Memory B cell (primary cell): ENCODE results near the gene MYF6.

Experiments used
- ATAC-seq: fragments of 150-1000 bp; cut with Tn5 transposase; 2 replicates; pipeline ENCODE4 v1.10.0; 2021; ENCODE audit warnings: low read depth, mild to moderate bottlenecking, moderate library complexity
- DNase-seq, 2 donors: peaks; one replicate each; pipeline ENCODE4 v3.0.0; 2022; ENCODE audit warnings: low spot score in 2 of 2
- H3K27ac Mint-ChIP-seq: one replicate; pipeline ENCODE4 v1.8.0; 2022; ENCODE audit warnings: mild to moderate bottlenecking, moderate library complexity, mixed read lengths
- H3K27me3 Mint-ChIP-seq: one replicate; pipeline ENCODE4 v1.8.0; 2022; ENCODE audit warnings: mixed read lengths
- H3K36me3 Mint-ChIP-seq: one replicate; pipeline ENCODE4 v1.8.0; 2022; ENCODE audit warnings: mild to moderate bottlenecking, mixed read lengths
- H3K4me1 Mint-ChIP-seq: one replicate; pipeline ENCODE4 v1.8.0; 2022; ENCODE audit warnings: mixed read lengths
- H3K4me3 Mint-ChIP-seq: one replicate; pipeline ENCODE4 v1.8.0; 2022; ENCODE audit warnings: mild to moderate bottlenecking, moderate library complexity, mixed read lengths
- H3K9me3 Mint-ChIP-seq: one replicate; pipeline ENCODE4 v1.8.0; 2022; ENCODE audit warnings: mixed read lengths

MYF6 gene

GRCh38 chr12:80712866-80713265, 5.4 kb downstream of the MYF6 start:
- peaks cover 2% of the 10 kb centered on the region for H3K9me3 Mint-ChIP-seq
- no peak overlapping the region for H3K27ac Mint-ChIP-seq
- peaks cover 13% of the 10 kb centered on the region for H3K27me3 Mint-ChIP-seq
- H3K4me1 Mint-ChIP-seq, result peaks cover 2% of the 10 kb centered on the region
- H3K36me3 Mint-ChIP-seq, result no peaks in the 10 kb centered on the region
- ATAC-seq (no peak), DNase-seq (no peak)
- no peak overlapping the region for H3K4me3 Mint-ChIP-seq

- H3K4me3 Mint-ChIP-seq, result no peak overlapping the region
- ATAC-seq (no peak), DNase-seq (no peak)
- peaks cover 13% of the 10 kb centered on the region for H3K27me3 Mint-ChIP-seq
- H3K27ac Mint-ChIP-seq, result no peak overlapping the region
- no peaks in the 10 kb centered on the region for H3K36me3 Mint-ChIP-seq
- H3K9me3 Mint-ChIP-seq, result peaks cover 2% of the 10 kb centered on the region
- H3K4me1 Mint-ChIP-seq, result peaks cover 2% of the 10 kb centered on the region
Observed at GRCh38 chr12:80713419-80713818, 6.0 kb downstream of the MYF6 start.

DNA sequence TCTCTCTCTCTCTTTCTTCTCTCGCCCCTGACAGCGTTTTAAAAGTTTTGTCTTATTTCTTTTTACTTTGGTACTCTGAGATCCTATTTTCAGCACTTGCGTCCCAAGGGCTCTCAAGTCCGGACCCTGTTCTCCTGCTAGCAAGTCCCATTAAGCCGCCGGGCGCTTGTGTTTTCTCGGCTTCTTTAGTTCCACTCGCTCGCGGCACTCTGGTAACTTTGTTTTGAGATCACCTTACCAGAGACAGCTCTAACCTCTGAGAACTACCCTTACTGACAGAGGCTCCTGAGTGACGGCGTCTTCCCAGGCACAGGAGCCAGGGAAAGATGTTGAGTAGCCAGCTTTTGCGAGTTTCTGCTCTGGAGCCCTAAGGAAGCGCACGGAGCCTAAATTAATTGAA, 6.6 kb downstream of the MYF6 start:
- DNase-seq (no peak), ATAC-seq (no peak)
- no peaks in the 10 kb centered on the region for H3K36me3 Mint-ChIP-seq
- H3K27me3 Mint-ChIP-seq, result peaks cover 10% of the 10 kb centered on the region
- H3K4me1 Mint-ChIP-seq, result no peaks in the 10 kb centered on the region
- peaks cover 2% of the 10 kb centered on the region for H3K9me3 Mint-ChIP-seq
- H3K4me3 Mint-ChIP-seq, result no peak overlapping the region
- H3K27ac Mint-ChIP-seq, result no peak overlapping the region

DNA sequence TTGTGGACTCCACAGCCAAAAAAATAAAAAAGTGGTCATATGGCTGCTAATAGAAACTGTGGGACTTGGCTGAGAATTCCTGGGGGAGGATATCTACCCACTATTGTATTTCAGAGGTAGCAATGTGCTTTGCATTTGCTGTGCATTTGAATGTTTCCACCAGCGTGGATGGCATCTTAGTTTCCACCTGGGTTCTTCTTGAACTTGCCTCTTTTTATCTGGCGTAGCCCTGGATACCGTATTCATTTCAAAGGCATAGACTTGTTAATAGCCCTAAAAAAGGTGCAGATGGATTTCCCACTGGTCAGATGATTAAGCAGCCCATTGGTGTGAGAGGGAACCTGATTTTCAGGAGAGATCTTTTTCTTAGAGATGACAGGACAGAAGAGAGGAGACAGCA, 7.4 kb downstream of the MYF6 start:
- Mint-ChIP-seq H3K4me3 (no peak overlapping the region), H3K27ac (no peak overlapping the region), H3K36me3 (no peaks in the 10 kb centered on the region), H3K27me3 (peaks cover 10% of the 10 kb centered on the region), H3K9me3 (peaks cover 2% of the 10 kb centered on the region), H3K4me1 (no peaks in the 10 kb centered on the region)
- ATAC-seq (no peak), DNase-seq (no peak)

- Mint-ChIP-seq H3K27me3 (peaks cover 8% of the 10 kb centered on the region), H3K4me3 (no peak overlapping the region), H3K9me3 (no peaks in the 10 kb centered on the region), H3K36me3 (no peaks in the 10 kb centered on the region), H3K4me1 (no peaks in the 10 kb centered on the region), H3K27ac (no peak overlapping the region)
- no peak for ATAC-seq
- no peak for DNase-seq
Observed at GRCh38 chr12:80715713-80716249, 8.3 kb downstream of the MYF6 start.

DNA sequence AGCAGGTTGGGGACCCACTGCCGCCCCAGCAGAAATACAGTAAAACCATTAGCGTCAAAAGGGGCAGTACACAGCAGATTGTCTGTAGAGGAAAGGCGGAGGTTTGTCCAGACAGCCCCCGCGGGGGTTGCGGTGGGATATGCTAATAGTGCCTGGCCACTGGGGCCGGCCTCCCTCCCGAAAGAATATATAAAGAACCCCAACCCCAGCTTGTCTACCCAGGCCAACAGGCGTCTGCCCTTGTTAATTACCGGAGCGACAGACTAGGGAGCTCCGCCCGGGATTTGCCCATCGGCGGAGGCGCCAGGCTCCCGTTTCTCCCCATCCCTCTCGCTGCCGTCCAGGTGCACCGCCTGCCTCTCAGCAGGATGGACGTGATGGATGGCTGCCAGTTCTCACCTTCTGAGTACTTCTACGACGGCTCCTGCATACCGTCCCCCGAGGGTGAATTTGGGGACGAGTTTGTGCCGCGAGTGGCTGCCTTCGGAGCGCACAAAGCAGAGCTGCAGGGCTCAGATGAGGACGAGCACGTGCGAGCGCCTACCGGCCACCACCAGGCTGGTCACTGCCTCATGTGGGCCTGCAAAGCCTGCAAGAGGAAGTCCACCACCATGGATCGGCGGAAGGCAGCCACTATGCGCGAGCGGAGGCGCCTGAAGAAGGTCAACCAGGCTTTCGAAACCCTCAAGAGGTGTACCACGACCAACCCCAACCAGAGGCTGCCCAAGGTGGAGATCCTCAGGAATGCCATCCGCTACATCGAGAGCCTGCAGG, 9.4 kb downstream of the MYF6 start, which contains the start of gene MYF5:
Gene MYF5, plus strand, starts transcription at position 217 of the 774 bp plus-strand sequence. Its CDS starts 152 bp downstream, at position 369.
- Mint-ChIP-seq H3K27me3 (peaks cover 8% of the 10 kb centered on the region), H3K4me1 (no peaks in the 10 kb centered on the region), H3K4me3 (no peak within 1 kb of the TSS), H3K27ac (no peak within 1 kb of the TSS), H3K36me3 (no peaks in the 10 kb centered on the region), H3K9me3 (no peaks in the 10 kb centered on the region)
- no peak for DNase-seq
- no peak for ATAC-seq

- H3K4me3 Mint-ChIP-seq, result no peak overlapping the region
- DNase-seq (no peak), ATAC-seq (no peak)
- no peak overlapping the region for H3K27ac Mint-ChIP-seq
- no peaks in the 10 kb centered on the region for H3K36me3 Mint-ChIP-seq
- no peaks in the 10 kb centered on the region for H3K9me3 Mint-ChIP-seq
- H3K27me3 Mint-ChIP-seq, result peaks cover 8% of the 10 kb centered on the region
- no peaks in the 10 kb centered on the region for H3K4me1 Mint-ChIP-seq
Observed at GRCh38 chr12:80717856-80718255, 10.4 kb downstream of the MYF6 start.

DNA sequence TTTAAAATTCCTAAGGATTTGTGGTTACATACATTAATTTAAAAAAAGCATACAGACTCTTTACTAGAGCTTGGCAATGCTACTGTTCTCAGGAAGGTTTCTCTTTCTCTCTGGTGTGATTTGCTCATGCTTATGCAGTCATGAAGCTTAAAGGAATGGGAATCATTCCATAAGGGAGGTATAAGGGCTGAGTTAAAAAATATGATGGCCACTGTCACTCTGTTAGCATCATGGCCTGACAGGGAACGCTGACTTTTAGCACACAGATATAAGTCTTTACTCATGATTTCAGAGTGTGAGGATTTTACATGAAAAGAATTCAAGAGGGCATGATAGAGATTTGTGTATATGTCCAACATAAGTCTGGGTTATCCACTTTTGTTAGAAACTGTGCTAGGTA, 13.1 kb downstream of the MYF6 start:
- Mint-ChIP-seq H3K36me3 (no peaks in the 10 kb centered on the region), H3K4me3 (no peak overlapping the region), H3K27ac (no peak overlapping the region), H3K27me3 (peaks cover 5% of the 10 kb centered on the region), H3K9me3 (no peaks in the 10 kb centered on the region), H3K4me1 (no peaks in the 10 kb centered on the region)
- DNase-seq, result no peak
- ATAC-seq, result no peak

DNA sequence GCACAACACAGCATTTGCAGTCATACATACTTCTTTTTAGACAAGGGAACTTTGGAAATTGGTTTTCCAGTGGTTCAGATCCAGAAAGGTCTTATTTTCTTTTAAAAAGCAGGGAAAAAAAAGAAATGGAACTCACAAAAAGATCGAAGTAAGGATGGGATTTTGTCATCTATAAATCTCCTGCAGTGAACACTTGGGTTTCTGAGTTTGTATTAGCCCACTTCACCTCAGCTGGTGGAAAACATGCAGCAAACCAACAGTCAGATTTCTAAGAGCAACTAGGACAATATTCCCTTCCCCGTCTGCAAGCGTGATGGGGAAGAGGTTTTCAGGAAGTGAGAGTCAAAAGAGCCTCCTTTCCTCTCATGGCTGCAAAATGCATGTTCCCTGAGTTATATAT, 13.9 kb downstream of the MYF6 start:
- ATAC-seq, result no peak
- no peak overlapping the region for H3K27ac Mint-ChIP-seq
- no peak overlapping the region for H3K4me3 Mint-ChIP-seq
- no peaks in the 10 kb centered on the region for H3K27me3 Mint-ChIP-seq
- H3K36me3 Mint-ChIP-seq, result no peaks in the 10 kb centered on the region
- no peaks in the 10 kb centered on the region for H3K4me1 Mint-ChIP-seq
- DNase-seq, result no peak
- H3K9me3 Mint-ChIP-seq, result no peaks in the 10 kb centered on the region

DNA sequence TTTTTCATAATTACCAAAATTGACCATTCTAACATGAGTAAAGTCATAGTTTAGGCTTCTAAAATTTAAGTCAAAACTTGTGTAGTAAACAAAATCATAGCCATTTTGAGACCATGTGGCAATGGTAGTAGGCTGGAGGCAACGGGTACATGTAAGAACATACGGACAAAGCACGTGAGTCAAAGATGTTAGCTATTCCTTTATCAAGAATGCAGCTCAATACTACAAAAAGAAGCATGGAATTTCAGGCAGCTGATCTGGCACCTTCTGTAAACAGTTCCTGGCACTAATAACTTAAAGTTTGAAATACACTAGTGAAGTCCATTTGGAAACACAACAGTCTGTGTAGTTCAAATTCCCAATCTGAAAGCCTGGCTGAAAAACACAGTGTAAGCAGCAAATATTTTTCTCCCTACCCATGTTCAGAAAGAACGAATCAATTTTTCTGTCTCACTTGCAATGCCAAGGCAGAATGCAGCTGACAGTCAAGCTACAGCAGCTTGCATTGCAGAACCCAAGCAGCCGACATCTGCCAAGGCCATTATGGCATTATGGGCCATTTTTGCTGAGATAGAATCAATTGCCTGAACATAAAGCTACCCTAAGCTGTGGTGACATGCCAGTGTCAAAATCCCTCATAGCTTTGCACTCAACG, 38.5 kb downstream of the MYF6 start:
- Mint-ChIP-seq H3K9me3 (peaks cover under 1% of the 10 kb centered on the region), H3K36me3 (no peaks in the 10 kb centered on the region), H3K27me3 (no peaks in the 10 kb centered on the region), H3K27ac (no peak overlapping the region), H3K4me1 (no peaks in the 10 kb centered on the region), H3K4me3 (no peak overlapping the region)
- ATAC-seq (no peak), DNase-seq (no peak)

DNA sequence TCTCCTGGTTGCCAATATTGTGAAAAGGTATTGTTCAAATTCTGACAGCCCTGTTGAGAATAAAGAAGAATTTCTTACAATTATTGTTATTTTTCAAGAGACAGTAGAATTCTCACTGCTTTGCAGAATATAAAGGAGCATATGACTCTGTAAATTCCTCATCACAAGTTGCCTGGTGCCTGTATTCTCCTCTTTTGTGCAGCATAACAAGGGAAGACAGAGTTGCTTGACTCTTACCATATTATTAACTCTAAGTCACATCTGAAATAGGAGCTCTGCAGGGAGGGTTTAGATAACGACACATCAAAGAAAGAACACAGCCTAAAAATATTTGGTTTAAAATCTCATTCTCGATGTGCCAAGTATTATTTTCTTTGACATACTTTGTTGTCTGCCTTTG, 40.4 kb downstream of the MYF6 start:
- Mint-ChIP-seq H3K9me3 (peaks cover 3% of the 10 kb centered on the region), H3K4me1 (no peaks in the 10 kb centered on the region), H3K27ac (no peak overlapping the region), H3K27me3 (no peaks in the 10 kb centered on the region), H3K36me3 (no peaks in the 10 kb centered on the region), H3K4me3 (no peak overlapping the region)
- ATAC-seq, result no peak
- no peak for DNase-seq

GRCh38 chr12:80749456-80749855, 42.0 kb downstream of the MYF6 start:
- peaks cover 4% of the 10 kb centered on the region for H3K9me3 Mint-ChIP-seq
- H3K4me3 Mint-ChIP-seq, result no peak overlapping the region
- DNase-seq (no peak), ATAC-seq (no peak)
- H3K36me3 Mint-ChIP-seq, result no peaks in the 10 kb centered on the region
- no peaks in the 10 kb centered on the region for H3K4me1 Mint-ChIP-seq
- H3K27ac Mint-ChIP-seq, result no peak overlapping the region
- H3K27me3 Mint-ChIP-seq, result no peaks in the 10 kb centered on the region

- Mint-ChIP-seq H3K4me1 (no peaks in the 10 kb centered on the region), H3K4me3 (no peak overlapping the region), H3K36me3 (no peaks in the 10 kb centered on the region), H3K27me3 (no peaks in the 10 kb centered on the region), H3K27ac (no peak overlapping the region), H3K9me3 (peaks cover 4% of the 10 kb centered on the region)
- DNase-seq, result no peak
- ATAC-seq, result no peak
Observed at GRCh38 chr12:80752464-80752863, 45.0 kb downstream of the MYF6 start.

DNA sequence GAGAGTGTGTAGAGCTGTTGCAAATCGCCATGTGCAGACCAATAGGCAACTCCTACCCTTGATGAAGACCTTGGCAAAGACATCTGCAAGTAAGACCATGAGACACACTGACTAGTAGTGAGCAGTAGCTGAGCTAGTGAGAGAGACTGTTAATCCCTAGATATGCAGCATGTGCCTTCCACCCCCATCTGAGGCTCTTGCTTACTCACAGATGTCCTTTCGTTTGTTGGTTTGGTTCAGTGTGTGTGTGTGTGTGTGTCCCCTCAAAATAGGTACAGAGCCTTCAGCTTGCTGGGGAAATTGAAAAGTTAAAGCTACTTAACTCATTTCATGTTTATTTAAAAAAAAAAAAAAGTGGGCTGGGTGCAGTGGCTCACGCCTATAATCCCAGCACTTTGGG, 46.8 kb downstream of the MYF6 start:
- no peak overlapping the region for H3K4me3 Mint-ChIP-seq
- H3K36me3 Mint-ChIP-seq, result no peaks in the 10 kb centered on the region
- DNase-seq, result no peak
- no peaks in the 10 kb centered on the region for H3K4me1 Mint-ChIP-seq
- H3K27ac Mint-ChIP-seq, result no peak overlapping the region
- peaks cover 4% of the 10 kb centered on the region for H3K9me3 Mint-ChIP-seq
- no peak for ATAC-seq
- no peaks in the 10 kb centered on the region for H3K27me3 Mint-ChIP-seq
